IMR-90 (cell line): ENCODE data around the gene FRMD5.

ENCODE experiments used
- CEBPB ChIP-seq: IDR thresholded peaks from 2 replicates; pipeline ENCODE4 v1.6.1; 2012; ENCODE audit warnings: low read depth, low read length, improper control_type of control experiment
- CTCF ChIP-seq: conservative IDR thresholded peaks from 2 replicates; pipeline ENCODE4 v1.5.1; 2012; ENCODE audit warnings: mild to moderate bottlenecking, low read depth, low read length, improper control_type of control experiment
- ELK1 ChIP-seq: fragments of 150-350 bp; IDR thresholded peaks from 2 replicates; pipeline ENCODE4 v1.6.1; 2016; ENCODE audit warnings: low read depth, mild to moderate bottlenecking, low read length, moderate library complexity, borderline replicate concordance
- POLR2A ChIP-seq: IDR thresholded peaks from 2 replicates; pipeline ENCODE4 v1.6.1; 2012; ENCODE audit warnings: mild to moderate bottlenecking, low read depth, low read length
- SMC3 ChIP-seq: fragments of 150-350 bp; IDR thresholded peaks from 2 replicates; pipeline ENCODE4 v1.6.1; 2016; ENCODE audit warnings: low read depth, mild to moderate bottlenecking, antibody characterized with exemption, low read length, moderate library complexity

DNA sequence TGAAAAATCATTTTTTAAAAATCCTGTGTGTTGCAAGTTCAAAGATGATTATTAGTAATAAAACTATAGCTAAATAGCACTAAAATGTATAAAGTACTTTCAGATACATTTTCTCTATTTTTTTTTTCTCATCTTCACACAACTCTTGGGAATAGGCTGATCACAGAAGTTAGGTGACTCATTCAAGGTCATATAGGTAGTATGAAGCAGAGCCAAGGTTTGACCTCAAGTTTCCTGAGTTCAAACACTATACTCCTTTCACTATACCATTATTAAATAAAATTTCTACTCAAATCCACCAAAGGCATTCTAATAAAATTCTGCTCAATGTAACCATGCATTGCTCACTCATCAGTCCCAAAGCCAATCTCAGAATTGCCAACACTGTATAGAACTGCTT, 21.3 kb downstream of the FRMD5 start:
- TF ChIP-seq CTCF: no peak
- no peak for TF ChIP-seq SMC3
- TF ChIP-seq CEBPB: no peak
- no peak for TF ChIP-seq POLR2A
- TF ChIP-seq ELK1: no peak
